Stimulated activated CD8-positive, alpha-beta memory T cell treated with anti-CD3 and anti-CD28 coated beads, Interleukin-4, amount 100 ng/mL, for 4 hours (primary cell): ENCODE data around the gene LSM14A.
A peak's percentile ranks its signal among the peaks of the same experiment; 100 is the strongest.
"Not testable (repeated sequence)": the region's sequence is repeated elsewhere in the genome, so short reads cannot be mapped to it uniquely, and the experiment has no call there.

Experiments
- DNase-seq, 2 donors: peaks; one replicate each; pipeline ENCODE4 v3.0.0-alpha.2; 2020; ENCODE audit warnings: low read depth in 2 of 2, low spot score in 1 of 2

LSM14A gene

GRCh38 chr19:34171877-34172660 is at the start of gene LSM14A:
TSS of gene LSM14A (plus strand) at chr19:34172504. CDS start at chr19:34172643, 139 bp downstream.
- DNase-seq, result peak; percentile 71 to 75

- no peak for DNase-seq
These were observed 47.5 kb upstream of the LSM14A start for GRCh38 chr19:34124828-34125227.

- no peak for DNase-seq
These were observed 45.3 kb upstream of the LSM14A start for GRCh38 chr19:34126966-34127365.

GRCh38 chr19:34127684-34128189 is 44.6 kb upstream of the LSM14A start:
- no peak for DNase-seq

GRCh38 chr19:34128558-34129250 is 43.6 kb upstream of the LSM14A start:
- DNase-seq, result no peak

GRCh38 chr19:34131100-34131499 is 41.2 kb upstream of the LSM14A start:
- no peak for DNase-seq

GRCh38 chr19:34132145-34132544 is 40.2 kb upstream of the LSM14A start:
- not testable (repeated sequence) for DNase-seq

- DNase-seq, result not testable (repeated sequence)
These were observed 39.6 kb upstream of the LSM14A start for GRCh38 chr19:34132706-34133105.

- DNase-seq, result peak; percentile 73 to 80
These were observed 37.9 kb upstream of the LSM14A start for GRCh38 chr19:34134190-34135053.

- no peak for DNase-seq
These were observed 37.1 kb upstream of the LSM14A start for GRCh38 chr19:34135054-34135800.

- no peak for DNase-seq
These were observed 36.3 kb upstream of the LSM14A start for GRCh38 chr19:34135821-34136611.

- no peak for DNase-seq
These were observed 31.3 kb upstream of the LSM14A start for GRCh38 chr19:34141025-34141424.

GRCh38 chr19:34142440-34142839 is 29.9 kb upstream of the LSM14A start:
- DNase-seq, result no peak

GRCh38 chr19:34145741-34146202 is 26.5 kb upstream of the LSM14A start:
- no peak for DNase-seq

- DNase-seq, result no peak
These were observed 23.6 kb upstream of the LSM14A start for GRCh38 chr19:34148658-34149185.

- DNase-seq, result no peak
These were observed 22.4 kb upstream of the LSM14A start for GRCh38 chr19:34149873-34150272.

GRCh38 chr19:34150558-34150957 is 21.7 kb upstream of the LSM14A start:
- no peak for DNase-seq

- no peak for DNase-seq
These were observed 20.9 kb upstream of the LSM14A start for GRCh38 chr19:34151439-34151838.

GRCh38 chr19:34154401-34154800 is 17.9 kb upstream of the LSM14A start:
- DNase-seq, result no peak
